Ascending aorta (tissue), 2 donors: ENCODE results near the gene FADD. TPM values are rescaled to one million over a fixed set of nuclear protein-coding genes. Genes with fewer than 3 reads are reported as not detected.

ENCODE experiments used
- DNase-seq, 2 donors: peaks; one replicate each; pipeline ENCODE4 v3.0.0-alpha.2; 2019; ENCODE audit warnings: low spot score in 2 of 2
- H3K27ac ChIP-seq, 2 donors: fragments of 200-600 bp; sonication (generic); one replicate each; pipeline ENCODE4 v1.5.1; 2016 to 2017; ENCODE audit warnings: mild to moderate bottlenecking in 1 of 2
- H3K27me3 ChIP-seq: fragments of 200-600 bp; sonication (generic); one replicate; pipeline ENCODE4 v1.5.1; 2017
- H3K36me3 ChIP-seq, 2 donors: fragments of 200-600 bp; sonication (generic); one replicate each; pipeline ENCODE4 v1.5.1; 2016
- H3K4me1 ChIP-seq, 2 donors: fragments of 200-600 bp; sonication (generic); one replicate each; pipeline ENCODE4 v1.5.1; 2016 to 2017; ENCODE audit warnings: mild to moderate bottlenecking in 1 of 2
- H3K4me3 ChIP-seq, 2 donors: fragments of 200-600 bp; sonication (generic); one replicate each; pipeline ENCODE4 v1.5.1; 2016 to 2017; ENCODE audit warnings: mild to moderate bottlenecking in 1 of 2
- H3K9me3 ChIP-seq, 2 donors: fragments of 200-600 bp; sonication (generic); one replicate each; pipeline ENCODE4 v1.5.1; 2016
- CTCF ChIP-seq, 3 experiments: fragments of 200-600 bp in 2 of 3; fragments of 450-650 bp in 1 of 3; sonication (generic) in 2 of 3; IDR thresholded peaks; one replicate each; pipeline ENCODE4 v1.5.1; 2016 to 2019; ENCODE audit warnings: antibody characterized with exemption in 3 of 3, mild to moderate bottlenecking in 1 of 3, moderate library complexity in 1 of 3
- intact Hi-C: fragments of 100-400 bp; cut with DNase I; formaldehyde crosslinking; loops from one replicate; pipeline ENCODE4 v1.15.1; 2023
- total RNA-seq: library from RNA; depleted of rRNA; stranded (reverse); fragments of >200 nt; gene quantifications from one replicate; pipeline ENCODE4 v1.1.0, GENCODE V29; 2016

The FADD gene
- total RNA-seq, 1 donor from 2014 or later = 22.2 TPM

- peak in 1 of 2 donors; percentile 88 for DNase-seq
- Histone ChIP-seq H3K9me3 (no peaks in the 10 kb centered on the region), H3K4me3 (peak overlapping the region; percentile 78 to 97), H3K27me3 (no peaks in the 10 kb centered on the region), H3K27ac (peak overlapping the region; percentile 82 to 94), H3K4me1 (peaks cover 5 to 18% of the 10 kb centered on the region in 2 donors), H3K36me3 (peaks cover 26 to 27% of the 10 kb centered on the region in 2 donors)
- no peak for TF ChIP-seq CTCF (IDR thresholded peaks at IDR 0.05)
- intact Hi-C loops = loop anchor here (1.0 to 5.0 kb wide), 3 partner anchors 48 to 193 kb away; partner anchors contain the start of genes CTTN and PPFIA1
These were observed 812 bp downstream of the FADD start for GRCh38 chr11:70203751-70204465.

DNA sequence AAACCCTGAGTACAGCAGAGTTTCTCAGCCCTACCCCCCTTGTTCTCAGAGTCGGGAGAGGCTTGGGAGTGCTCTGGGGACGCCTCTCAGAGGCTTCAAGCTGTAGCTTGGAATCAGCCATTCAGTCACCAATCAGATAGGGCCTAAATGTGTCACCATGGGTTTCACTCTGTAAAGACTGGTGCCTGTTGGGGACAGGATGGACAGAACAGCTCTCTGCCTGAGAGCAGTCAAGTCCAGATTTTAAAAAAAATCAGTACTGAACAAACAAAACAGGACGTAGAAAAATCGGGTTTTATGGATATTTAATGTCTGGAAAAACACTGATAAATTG lies 1.3 kb downstream of the FADD start:
- Histone ChIP-seq H3K27ac (peak overlapping the region; percentile 82 to 94), H3K4me1 (peaks cover 5 to 18% of the 10 kb centered on the region in 2 donors), H3K4me3 (peak overlapping the region; percentile 78 to 97), H3K27me3 (no peaks in the 10 kb centered on the region), H3K36me3 (peaks cover 30 to 33% of the 10 kb centered on the region in 2 donors), H3K9me3 (no peaks in the 10 kb centered on the region)
- intact Hi-C loops = loop anchor here (5.0 kb wide), 1 partner anchor 193 kb away; the partner anchor contains the start of gene CTTN
- no peak for DNase-seq
- no peak for TF ChIP-seq CTCF (IDR thresholded peaks at IDR 0.05)

DNA sequence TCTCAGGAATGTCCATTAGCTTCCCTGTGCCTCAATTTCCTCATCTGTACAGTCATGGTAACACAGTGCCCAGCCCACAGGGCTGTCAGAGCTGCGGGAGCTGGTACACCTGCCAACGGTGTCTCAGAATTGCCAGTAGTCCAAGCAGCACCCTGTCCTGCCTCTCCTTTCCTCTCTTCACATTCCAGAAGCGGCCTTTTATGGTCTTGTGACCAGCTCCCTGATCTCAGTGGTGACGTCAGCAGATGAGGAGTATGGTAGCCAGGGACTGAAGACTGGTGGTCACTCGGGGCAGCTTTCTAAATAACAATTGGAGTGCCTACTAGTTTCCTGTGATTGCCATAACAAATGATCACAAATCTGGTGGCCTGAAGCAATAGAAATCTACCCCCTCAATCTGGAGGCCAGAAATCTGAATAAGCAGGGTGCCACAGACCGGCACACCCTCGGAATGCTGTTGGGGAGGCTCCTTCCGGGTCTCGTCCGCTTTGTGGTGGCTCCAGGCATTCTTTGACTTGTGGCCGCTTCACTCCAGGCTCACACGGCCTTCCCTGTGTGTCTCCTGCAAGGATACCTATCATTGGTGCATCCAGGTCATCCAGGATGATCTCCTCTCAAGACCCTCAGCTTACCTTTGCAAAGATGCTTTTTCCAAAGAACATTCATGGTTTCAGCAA lies 2.1 kb downstream of the FADD start:
- H3K27ac ChIP-seq = peak overlapping the region; percentile 82 to 94
- H3K9me3 ChIP-seq = no peaks in the 10 kb centered on the region
- no peaks in the 10 kb centered on the region for H3K27me3 ChIP-seq
- intact Hi-C loops = no loop called here
- H3K36me3 ChIP-seq = peaks cover 30 to 34% of the 10 kb centered on the region in 2 donors
- no peak for DNase-seq
- H3K4me3 ChIP-seq = peak overlapping the region in 1 of 2 donors; percentile 78
- H3K4me1 ChIP-seq = peaks cover 5 to 18% of the 10 kb centered on the region in 2 donors
- no peak for TF ChIP-seq CTCF (IDR thresholded peaks at IDR 0.05)

DNA sequence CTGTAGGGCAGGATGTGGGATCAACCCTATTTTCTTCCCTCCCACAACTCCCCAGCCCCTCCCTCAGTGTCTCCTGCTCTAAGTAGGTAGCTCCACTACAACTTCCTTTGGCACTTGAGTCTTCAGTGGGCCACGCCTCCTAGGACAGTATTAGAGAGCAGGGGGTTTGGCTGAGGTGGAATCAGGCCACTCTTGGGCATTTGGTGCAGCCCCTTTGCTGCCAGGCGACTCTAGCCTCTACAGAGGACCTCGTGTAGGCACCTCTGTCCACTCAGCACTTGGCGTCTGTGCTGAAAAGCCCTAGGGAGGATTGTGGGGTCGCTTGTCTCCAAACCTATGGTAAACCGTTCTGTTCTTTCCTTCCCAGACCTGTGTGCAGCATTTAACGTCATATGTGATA lies 2.7 kb downstream of the FADD start:
- H3K27me3 ChIP-seq = no peaks in the 10 kb centered on the region
- no peaks in the 10 kb centered on the region for H3K9me3 ChIP-seq
- no peak for TF ChIP-seq CTCF (IDR thresholded peaks at IDR 0.05)
- no peak overlapping the region for H3K4me3 ChIP-seq
- no peak overlapping the region for H3K27ac ChIP-seq
- DNase-seq = no peak
- intact Hi-C loops = no loop called here
- H3K36me3 ChIP-seq = peaks cover 30 to 34% of the 10 kb centered on the region in 2 donors
- H3K4me1 ChIP-seq = peaks cover 5 to 18% of the 10 kb centered on the region in 2 donors

GRCh38 chr11:70206226-70206981 lies 3.3 kb downstream of the FADD start:
- Histone ChIP-seq H3K27me3 (no peaks in the 10 kb centered on the region), H3K9me3 (no peaks in the 10 kb centered on the region), H3K4me1 (peaks cover 5 to 18% of the 10 kb centered on the region in 2 donors), H3K4me3 (no peak overlapping the region), H3K27ac (no peak overlapping the region), H3K36me3 (peaks cover 30 to 34% of the 10 kb centered on the region in 2 donors)
- no peak for TF ChIP-seq CTCF (IDR thresholded peaks at IDR 0.05)
- no peak for DNase-seq
- intact Hi-C loops = no loop called here
